HG02642 (cell line): ENCODE results near the gene UBR3.
"Not testable (repeated sequence)": the region's sequence is repeated elsewhere in the genome, so short reads cannot be mapped to it uniquely, and the experiment has no call there.

Experiments
- ATAC-seq: cut with Tn5 transposase; IDR thresholded peaks from one replicate; pipeline ENCODE4 v1.9.1; 2021; ENCODE audit warnings: mild to moderate bottlenecking; ENCODE audit not compliant: unreplicated experiment, poor library complexity

Gene UBR3

GRCh38 chr2:169827272-169828140 lies at the start of gene UBR3:
Gene UBR3 (plus strand): TSS chr2:169827454. CDS start chr2:169827508, 54 bp downstream.
- ATAC-seq, result peak; percentile 87

- no peak for ATAC-seq
These were observed 48.8 kb upstream of the UBR3 start for GRCh38 chr2:169778446-169778845.

GRCh38 chr2:169781249-169782013 lies 45.8 kb upstream of the UBR3 start:
- no peak for ATAC-seq

- ATAC-seq, result no peak
These were observed 44.7 kb upstream of the UBR3 start for GRCh38 chr2:169782513-169782912.

- no peak for ATAC-seq
These were observed 36.7 kb upstream of the UBR3 start for GRCh38 chr2:169790581-169790980.

GRCh38 chr2:169795181-169795580 lies 32.1 kb upstream of the UBR3 start:
- no peak for ATAC-seq

GRCh38 chr2:169796441-169796840 lies 30.8 kb upstream of the UBR3 start:
- no peak for ATAC-seq

- ATAC-seq, result no peak
These were observed 29.7 kb upstream of the UBR3 start for GRCh38 chr2:169797601-169798000.

- no peak for ATAC-seq
These were observed 28.9 kb upstream of the UBR3 start for GRCh38 chr2:169798397-169798717.

GRCh38 chr2:169798718-169799592 lies 28.3 kb upstream of the UBR3 start, which contains the start of gene SSB:
Gene SSB (plus strand): TSS chr2:169798871. CDS start chr2:169800961, 2,090 bp downstream.
- peak; percentile 99 for ATAC-seq

- no peak for ATAC-seq
These were observed 23.8 kb upstream of the UBR3 start for GRCh38 chr2:169803480-169803879.

- ATAC-seq, result no peak
These were observed 20.7 kb upstream of the UBR3 start for GRCh38 chr2:169806586-169806985.

- ATAC-seq, result no peak
These were observed 19.0 kb upstream of the UBR3 start for GRCh38 chr2:169808221-169808620.

GRCh38 chr2:169815849-169816248 lies 11.4 kb upstream of the UBR3 start:
- ATAC-seq, result no peak

- not testable (repeated sequence) for ATAC-seq
These were observed 10.3 kb upstream of the UBR3 start for GRCh38 chr2:169816961-169817360.

GRCh38 chr2:169817369-169817768 lies 9.9 kb upstream of the UBR3 start:
- ATAC-seq, result not testable (repeated sequence)

- no peak for ATAC-seq
These were observed 9.0 kb upstream of the UBR3 start for GRCh38 chr2:169818241-169818640.

- no peak for ATAC-seq
These were observed 8.1 kb upstream of the UBR3 start for GRCh38 chr2:169819106-169819505.

GRCh38 chr2:169820101-169820500 lies 7.2 kb upstream of the UBR3 start:
- not testable (repeated sequence) for ATAC-seq

- ATAC-seq, result no peak
These were observed 5.2 kb upstream of the UBR3 start for GRCh38 chr2:169822036-169822435.
